Stimulated activated CD4-positive, alpha-beta T cell treated with anti-CD3 and anti-CD28 coated beads, Interleukin-12 subunit alpha, Interleukin-12 subunit beta, amount 100 ng/mL, for 4 hours (primary cell): ENCODE data around the gene ADAMTSL1.

ENCODE experiments used
- DNase-seq: peaks from one replicate; pipeline ENCODE4 v3.0.0-alpha.2; 2020

The ADAMTSL1 gene

GRCh38 chr9:18747595-18747994 is 273.6 kb downstream of the ADAMTSL1 start:
- DNase-seq = no peak

DNA sequence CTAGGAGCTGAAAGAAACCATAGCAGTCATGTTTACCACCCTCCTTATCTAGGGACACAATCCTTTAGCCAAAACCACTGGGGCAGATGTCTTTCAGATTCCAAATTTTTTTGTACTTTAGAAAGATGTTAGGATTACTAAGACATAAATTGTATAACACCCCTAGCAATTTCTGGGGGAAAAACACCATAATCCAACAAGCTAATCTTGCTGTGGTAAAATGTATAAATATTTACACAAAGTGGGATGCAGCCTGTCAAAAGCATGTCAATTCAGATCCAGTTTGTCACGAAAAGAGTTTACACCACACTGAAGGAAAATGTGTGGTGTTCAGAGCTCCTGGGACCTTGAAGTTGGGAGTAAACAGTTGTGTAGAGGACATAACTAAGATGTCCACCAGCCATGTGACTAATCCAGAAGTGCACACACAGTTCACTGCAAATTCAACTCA is 274.3 kb downstream of the ADAMTSL1 start:
- DNase-seq = no peak

GRCh38 chr9:18749711-18750110 is 275.8 kb downstream of the ADAMTSL1 start:
- no peak for DNase-seq

DNA sequence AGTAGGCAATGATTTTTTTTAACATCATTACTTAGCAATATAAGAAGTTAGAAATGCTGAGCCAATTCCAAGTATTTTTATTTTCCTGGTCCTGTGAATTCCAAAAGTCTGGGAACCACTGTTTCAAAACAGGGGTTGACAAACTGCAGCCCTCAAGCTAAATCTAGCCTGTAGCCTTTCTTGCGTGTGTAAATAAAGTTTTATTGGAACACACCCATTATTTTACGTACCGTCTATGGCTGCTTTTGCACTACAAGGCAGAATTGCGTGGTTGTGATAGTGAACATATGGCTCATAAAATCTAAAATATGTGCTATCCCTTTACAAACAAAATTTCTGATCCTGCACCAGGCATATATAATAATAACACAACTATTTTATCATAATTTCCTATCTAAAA is 280.0 kb downstream of the ADAMTSL1 start:
- no peak for DNase-seq

DNA sequence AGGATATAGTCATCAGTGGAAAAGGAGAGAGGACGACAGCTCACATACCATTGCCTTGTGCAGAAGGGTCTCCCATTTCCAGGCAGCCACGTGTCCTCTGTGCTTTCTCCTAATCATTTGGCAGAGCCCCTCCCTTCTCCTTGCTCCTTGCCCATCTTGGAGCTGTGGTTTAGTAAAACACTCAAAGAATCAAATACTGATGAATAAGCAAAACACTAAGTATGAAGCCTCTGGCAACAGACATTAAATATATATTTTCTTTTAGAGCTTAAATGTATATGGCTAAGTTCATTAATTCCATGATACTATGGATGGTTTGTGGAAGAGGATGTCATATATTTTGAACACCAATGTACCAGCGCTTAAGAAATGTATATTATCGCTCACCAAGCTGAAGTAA is 280.6 kb downstream of the ADAMTSL1 start:
- DNase-seq = no peak

- no peak for DNase-seq
Measured at GRCh38 chr9:18755263-18755662, 281.3 kb downstream of the ADAMTSL1 start.

GRCh38 chr9:18756712-18757125 is 282.8 kb downstream of the ADAMTSL1 start:
- no peak for DNase-seq

DNA sequence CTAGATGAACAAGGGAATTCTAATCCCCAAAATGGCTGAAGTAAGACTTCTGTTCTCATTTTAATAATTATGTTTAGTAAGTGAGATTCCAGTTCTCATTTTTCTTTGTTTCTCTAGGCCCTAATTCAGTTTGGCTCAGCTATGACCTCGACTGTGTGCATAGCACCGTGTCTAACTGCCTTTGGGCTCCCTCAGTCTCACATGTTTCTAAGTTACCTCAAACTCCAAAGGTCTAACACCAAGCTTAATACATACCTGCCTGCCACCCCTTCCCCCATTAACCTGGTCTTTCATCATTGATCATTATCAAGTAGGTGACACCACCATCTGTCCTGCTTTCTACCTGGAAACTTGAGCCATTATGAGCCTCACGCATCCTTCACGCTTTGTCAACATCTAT is 285.9 kb downstream of the ADAMTSL1 start:
- DNase-seq = no peak

DNA sequence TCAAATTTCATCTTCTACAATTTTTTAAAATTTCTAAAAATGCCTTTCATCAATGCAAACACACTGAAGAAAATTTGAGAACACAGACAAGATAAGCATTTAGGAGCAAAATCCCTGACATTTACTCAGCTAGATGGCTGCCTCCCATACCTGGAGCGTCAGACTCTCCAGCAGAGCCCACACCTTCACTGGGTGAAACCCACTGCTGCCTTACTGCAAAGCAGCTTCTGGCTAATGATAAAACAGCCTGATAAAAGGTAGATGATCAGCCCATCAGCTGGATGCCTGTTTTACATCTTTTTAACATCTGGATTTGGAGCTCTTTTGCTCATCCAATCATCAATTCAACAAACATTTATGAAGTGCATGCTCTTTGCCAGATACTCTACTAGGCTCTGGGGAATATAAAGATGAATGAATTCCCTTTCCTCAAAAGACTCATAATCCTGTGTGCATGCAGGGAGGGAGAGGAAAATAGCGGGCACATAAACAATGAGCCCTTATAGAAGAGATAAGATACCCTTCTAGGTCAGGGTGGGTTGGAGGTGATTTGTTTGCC is 287.9 kb downstream of the ADAMTSL1 start:
- no peak for DNase-seq

GRCh38 chr9:18766989-18767550 is 293.1 kb downstream of the ADAMTSL1 start:
- DNase-seq = no peak

GRCh38 chr9:18768951-18769622 is 295.1 kb downstream of the ADAMTSL1 start:
- no peak for DNase-seq

DNA sequence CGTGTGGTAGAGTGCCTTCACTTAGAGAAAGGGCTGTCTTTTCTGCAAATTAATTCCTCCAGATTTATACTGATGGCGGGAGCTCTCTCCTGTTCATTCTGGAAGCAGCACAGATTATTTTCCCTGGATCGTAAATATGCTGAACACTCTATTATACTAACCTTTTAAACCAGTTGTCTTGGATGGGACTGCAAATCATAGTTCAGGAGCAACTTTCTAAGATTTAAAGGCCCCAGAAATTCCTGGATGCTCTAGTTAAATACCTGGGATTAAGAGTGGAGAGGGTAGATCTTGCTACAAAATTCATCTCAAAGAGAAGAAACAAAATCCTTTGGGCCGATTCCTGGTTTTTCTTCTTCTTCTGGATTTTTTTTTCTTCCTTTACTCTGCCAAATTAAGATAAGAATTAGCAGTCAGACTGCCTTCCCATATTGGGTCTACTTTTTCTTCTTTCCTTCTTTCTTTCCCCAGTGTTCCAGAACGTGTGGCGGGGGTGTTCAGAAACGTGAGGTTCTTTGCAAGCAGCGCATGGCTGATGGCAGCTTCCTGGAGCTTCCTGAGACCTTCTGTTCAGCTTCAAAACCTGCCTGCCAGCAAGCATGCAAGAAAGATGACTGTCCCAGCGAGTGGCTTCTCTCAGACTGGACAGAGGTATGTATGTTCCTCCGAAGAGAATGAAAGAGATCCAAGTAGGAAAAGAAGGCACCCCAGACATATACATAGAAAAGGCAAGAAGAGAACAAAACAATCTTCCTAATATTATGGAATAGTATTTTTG is 296.4 kb downstream of the ADAMTSL1 start:
- no peak for DNase-seq

GRCh38 chr9:18771011-18771410 is 297.1 kb downstream of the ADAMTSL1 start:
- DNase-seq = no peak

GRCh38 chr9:18771763-18772162 is 297.8 kb downstream of the ADAMTSL1 start:
- no peak for DNase-seq

GRCh38 chr9:18775241-18775640 is 301.3 kb downstream of the ADAMTSL1 start:
- DNase-seq = no peak

GRCh38 chr9:18775930-18776329 is 302.0 kb downstream of the ADAMTSL1 start:
- no peak for DNase-seq

- no peak for DNase-seq
Measured at GRCh38 chr9:18776836-18777820, 303.2 kb downstream of the ADAMTSL1 start.

DNA sequence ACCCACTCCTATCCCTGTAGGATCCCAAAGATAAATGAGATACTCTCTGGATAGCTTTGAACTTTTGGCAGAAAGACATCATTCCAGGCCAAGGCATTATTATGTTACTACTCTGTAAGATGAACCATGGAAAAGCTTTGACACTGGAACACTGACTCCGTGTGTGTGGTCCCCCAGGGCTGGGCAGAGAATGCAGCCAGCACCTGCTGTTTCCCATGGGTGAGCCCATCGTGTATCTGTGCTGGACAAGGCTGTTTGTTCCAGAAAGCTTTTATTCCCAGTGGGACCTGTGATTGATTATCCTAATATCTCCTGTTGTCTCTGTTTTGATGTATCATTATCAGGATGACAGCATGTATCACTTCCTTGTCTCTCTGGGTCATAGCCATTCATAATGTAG is 304.2 kb downstream of the ADAMTSL1 start:
- no peak for DNase-seq

DNA sequence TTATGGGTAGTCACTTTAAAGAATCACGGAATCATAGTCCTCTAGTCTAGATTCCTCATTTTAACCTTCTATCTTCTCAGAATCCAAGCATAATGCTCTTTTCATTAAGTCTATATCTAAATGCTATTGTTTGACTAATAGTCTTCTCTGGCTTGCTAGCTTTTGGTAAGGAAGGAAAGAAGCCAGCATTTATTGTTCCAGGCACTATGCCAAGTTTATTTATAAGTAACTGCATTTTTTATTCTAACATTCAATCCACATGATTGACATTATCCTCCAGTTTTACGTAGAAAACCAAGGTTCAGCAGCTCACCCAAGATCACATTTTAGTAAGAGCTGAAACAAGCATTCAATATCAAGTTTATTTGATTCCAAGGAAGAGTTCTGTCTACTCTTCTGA is 304.9 kb downstream of the ADAMTSL1 start:
- no peak for DNase-seq

- DNase-seq = no peak
Measured at GRCh38 chr9:18783909-18784308, 310.0 kb downstream of the ADAMTSL1 start.

GRCh38 chr9:18785604-18786003 is 311.7 kb downstream of the ADAMTSL1 start:
- DNase-seq = no peak

DNA sequence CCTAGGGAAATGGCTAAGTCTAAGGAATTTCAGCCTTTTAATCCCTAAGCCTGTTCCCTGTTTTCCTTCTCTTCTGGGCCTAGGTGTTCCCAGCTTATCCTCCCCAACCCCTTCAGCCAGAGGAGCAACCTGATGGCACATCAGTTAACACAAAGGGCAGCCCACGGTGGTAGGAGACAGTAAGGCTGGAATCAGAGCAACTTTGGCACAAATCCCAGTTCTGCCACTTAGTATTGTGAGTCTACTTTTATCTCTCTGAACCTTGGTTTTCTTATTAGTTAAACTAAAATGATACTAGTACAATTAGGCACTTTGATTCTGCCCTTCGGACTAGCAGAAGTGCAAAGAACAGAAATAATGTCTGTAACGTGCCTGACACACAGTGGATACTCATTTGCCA is 312.2 kb downstream of the ADAMTSL1 start:
- no peak for DNase-seq
